AG04449 (cell line): ENCODE results near the gene KIF21B.

ENCODE experiments used
- CTCF ChIA-PET: fragments of 350-600 bp; formaldehyde crosslinking; extraction: SDS; loops from one replicate; lab custom pipeline; 2021; ENCODE audit warnings: antibody characterized with exemption; lab: Yijun Ruan, JAX
- POLR2A ChIA-PET: fragments of 400-600, 350-600 bp; formaldehyde crosslinking; extraction: SDS; loops from one replicate; lab custom pipeline; 2020; ENCODE audit warnings: antibody characterized with exemption, inconsistent platforms; lab: Yijun Ruan, JAX
- DNase-seq: peaks from one replicate; pipeline ENCODE4 v3.0.0-alpha.2; 2010; ENCODE audit warnings: low read depth, low spot score
- H3K4me3 ChIP-seq: 2 replicates; pipeline ENCODE4 v1.5.1; 2011; ENCODE audit warnings: low read depth, mild to moderate bottlenecking, control low read depth, low read length
- TF ChIP-seq, protein P1 (sequence below): IDR thresholded peaks from one replicate; pipeline ENCODE4 v1.5.1; 2011; ENCODE audit warnings: mild to moderate bottlenecking, moderate library complexity, low read length, control low read depth, inconsistent platforms; ENCODE audit not compliant: insufficient read depth; ENCODE audit errors: missing control alignments

KIF21B gene

DNA sequence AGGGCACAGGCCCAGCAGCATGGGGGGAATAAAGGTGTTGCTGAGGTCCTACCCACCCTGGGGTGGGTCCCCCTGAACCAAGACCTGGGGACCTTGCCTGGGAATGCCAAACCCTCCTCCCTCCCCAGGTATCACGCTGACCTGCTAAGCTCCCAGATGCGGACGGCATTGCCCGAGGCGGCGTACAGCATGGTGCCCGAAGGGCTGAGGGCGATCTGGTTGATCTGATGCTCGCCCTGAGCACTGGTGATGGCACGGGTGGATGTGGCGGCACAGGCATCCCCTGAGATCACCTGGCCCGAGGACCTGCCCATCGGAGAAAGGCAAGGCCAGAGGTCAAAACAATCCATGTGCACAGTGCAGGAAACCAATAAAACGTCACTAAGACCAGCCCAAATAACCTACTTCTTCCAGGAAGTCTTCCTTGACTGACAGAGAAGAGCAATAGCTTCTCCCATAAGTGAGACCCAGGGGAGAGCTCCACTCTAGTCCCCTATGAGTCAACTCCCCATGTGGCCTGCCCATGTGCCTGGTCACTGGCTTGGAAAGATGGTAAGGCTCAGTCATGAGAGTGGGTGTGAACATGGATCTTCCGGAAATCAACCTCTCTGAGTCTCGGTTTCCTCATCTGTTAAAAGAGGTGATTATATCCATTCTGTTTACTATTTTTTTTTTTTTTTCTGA, 46.3 kb downstream of the KIF21B start:
- H3K4me3 ChIP-seq: no peak overlapping the region
- TF ChIP-seq, protein P1, sequence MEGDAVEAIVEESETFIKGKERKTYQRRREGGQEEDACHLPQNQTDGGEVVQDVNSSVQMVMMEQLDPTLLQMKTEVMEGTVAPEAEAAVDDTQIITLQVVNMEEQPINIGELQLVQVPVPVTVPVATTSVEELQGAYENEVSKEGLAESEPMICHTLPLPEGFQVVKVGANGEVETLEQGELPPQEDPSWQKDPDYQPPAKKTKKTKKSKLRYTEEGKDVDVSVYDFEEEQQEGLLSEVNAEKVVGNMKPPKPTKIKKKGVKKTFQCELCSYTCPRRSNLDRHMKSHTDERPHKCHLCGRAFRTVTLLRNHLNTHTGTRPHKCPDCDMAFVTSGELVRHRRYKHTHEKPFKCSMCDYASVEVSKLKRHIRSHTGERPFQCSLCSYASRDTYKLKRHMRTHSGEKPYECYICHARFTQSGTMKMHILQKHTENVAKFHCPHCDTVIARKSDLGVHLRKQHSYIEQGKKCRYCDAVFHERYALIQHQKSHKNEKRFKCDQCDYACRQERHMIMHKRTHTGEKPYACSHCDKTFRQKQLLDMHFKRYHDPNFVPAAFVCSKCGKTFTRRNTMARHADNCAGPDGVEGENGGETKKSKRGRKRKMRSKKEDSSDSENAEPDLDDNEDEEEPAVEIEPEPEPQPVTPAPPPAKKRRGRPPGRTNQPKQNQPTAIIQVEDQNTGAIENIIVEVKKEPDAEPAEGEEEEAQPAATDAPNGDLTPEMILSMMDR: no peak
- DNase-seq: no peak
- CTCF ChIA-PET: interaction anchor here (1.1 to 15.4 kb wide), 6 partner anchors 9 to 355 kb away, joined by 3 to 262 read pairs (median 11); partner anchors contain the start of gene CACNA1S
- POLR2A ChIA-PET: no interaction called here

DNA sequence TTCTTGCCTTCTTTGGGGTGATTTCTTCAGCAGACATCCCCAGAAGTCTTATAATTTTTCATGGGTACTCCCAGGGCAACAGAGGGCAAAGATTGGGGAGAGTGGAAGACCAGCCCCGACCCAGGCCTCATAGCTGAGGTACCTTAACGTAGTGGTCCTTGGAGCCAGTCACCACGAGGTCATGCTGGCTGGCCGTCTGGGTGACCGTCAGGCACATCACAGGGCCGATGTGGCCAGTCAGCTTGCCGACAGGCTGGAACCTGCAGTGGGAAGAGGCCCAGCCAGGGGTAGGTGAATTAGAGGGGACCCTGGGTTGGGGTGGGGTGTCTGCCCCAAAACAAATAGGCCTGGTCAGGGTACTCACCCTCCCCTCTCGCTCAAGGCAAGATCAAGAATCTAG, 46.9 kb downstream of the KIF21B start:
- TF ChIP-seq, protein P1: no peak
- POLR2A ChIA-PET: no interaction called here
- no peak overlapping the region for H3K4me3 ChIP-seq
- no peak for DNase-seq
- CTCF ChIA-PET: interaction anchor here (1.1 to 15.4 kb wide), 7 partner anchors 9 to 354 kb away, joined by 3 to 262 read pairs (median 9); partner anchors contain the start of gene CACNA1S

DNA sequence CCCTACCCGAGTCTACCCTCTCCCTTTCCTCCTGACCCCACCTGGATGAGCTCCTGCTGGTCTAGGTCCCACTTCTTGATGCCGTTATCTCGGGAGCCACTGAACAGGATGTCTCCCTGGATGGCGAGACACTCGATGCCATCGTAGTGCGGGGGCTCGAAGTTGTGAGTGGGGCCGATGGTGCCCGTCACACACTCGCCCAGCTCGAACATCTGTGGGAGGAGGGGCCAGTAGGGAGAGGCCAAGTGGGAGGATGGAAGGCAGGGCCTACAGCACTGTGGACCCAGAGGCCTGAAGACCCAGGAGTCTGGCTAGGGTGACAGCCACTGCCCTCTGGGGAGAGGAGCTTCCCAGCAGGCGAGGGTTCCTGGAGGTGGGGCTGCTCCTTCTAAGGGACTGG, 48.1 kb downstream of the KIF21B start:
- ChIA-PET CTCF (interaction anchor here (1.0 to 15.4 kb wide), 7 partner anchors 12 to 254 kb away, joined by 3 to 262 read pairs (median 9); partner anchors contain the start of gene CACNA1S), POLR2A (no interaction called here)
- no peak overlapping the region for H3K4me3 ChIP-seq
- TF ChIP-seq, protein P1: no peak
- no peak for DNase-seq

DNA sequence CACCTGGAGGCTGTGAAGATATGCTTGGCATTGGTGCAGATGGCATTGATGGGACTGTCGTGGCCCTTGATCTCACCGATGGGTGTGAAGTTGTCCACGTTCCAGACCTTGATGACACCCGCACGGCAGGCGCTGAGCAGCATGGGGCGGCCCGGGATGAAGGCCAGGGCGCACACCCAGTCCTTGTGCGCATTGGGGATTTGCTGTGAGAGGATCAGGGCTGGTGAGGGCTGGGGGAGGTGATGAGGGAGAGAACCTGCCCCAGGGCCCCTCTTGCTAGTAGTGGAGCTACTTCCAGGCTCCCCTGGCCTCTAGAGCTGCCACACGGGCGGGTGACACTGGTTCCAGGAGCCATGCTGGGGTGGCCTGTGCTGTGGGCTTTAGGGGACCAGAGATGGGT, 48.8 kb downstream of the KIF21B start:
- ChIA-PET CTCF (interaction anchor here (0.9 to 15.4 kb wide), 7 partner anchors 13 to 255 kb away, joined by 3 to 262 read pairs (median 9); partner anchors contain the start of gene CACNA1S), POLR2A (no interaction called here)
- H3K4me3 ChIP-seq: no peak overlapping the region
- no peak for DNase-seq
- TF ChIP-seq, protein P1: no peak

DNA sequence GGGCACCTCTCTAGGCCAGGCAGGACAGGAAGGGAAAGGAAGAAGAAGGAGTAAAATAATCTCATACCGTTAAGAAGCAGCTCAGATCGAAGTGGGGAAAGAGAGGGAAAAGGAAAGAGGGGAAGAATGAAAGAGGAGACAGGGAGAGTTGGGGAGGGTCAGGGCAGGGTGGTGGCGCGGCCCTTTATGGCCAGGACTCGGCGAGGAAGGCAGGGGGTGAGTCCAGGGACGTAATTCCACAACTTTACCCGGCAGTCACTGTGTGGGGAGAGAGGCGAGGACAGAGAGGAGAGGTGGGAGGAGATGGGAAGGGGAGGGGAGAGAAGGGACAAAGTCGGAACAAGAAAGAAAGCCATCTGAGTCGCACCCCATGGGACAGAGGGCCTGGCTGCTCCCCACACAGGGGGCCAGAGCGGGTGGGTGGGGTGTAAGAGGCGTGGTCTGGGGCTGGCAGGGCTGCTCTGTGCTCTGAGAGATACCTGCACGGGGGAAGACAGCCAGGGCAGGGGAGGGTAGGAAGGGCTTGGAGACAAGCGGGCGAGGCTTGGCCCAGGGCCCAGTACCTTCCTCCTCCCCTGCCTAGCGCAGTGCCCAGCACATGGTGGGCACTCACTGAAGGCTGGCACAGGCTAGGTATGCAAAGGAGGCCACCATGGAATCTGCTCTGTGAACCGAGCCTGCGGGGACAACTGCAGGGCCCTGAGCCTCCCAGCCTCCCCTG, 49.4 kb downstream of the KIF21B start:
- H3K4me3 ChIP-seq: no peak overlapping the region
- POLR2A ChIA-PET: no interaction called here
- CTCF ChIA-PET: interaction anchor here (0.9 to 15.4 kb wide), 12 partner anchors 14 to 351 kb away, joined by 3 to 262 read pairs (median 32); partner anchors contain the start of gene CACNA1S
- TF ChIP-seq, protein P1: no peak
- DNase-seq: no peak
